ENCODE results near the gene CFLAR.
"Not testable (repeated sequence)": the region's sequence is repeated elsewhere in the genome, so short reads cannot be mapped to it uniquely, and the experiment has no call there.

The CFLAR gene

DNA sequence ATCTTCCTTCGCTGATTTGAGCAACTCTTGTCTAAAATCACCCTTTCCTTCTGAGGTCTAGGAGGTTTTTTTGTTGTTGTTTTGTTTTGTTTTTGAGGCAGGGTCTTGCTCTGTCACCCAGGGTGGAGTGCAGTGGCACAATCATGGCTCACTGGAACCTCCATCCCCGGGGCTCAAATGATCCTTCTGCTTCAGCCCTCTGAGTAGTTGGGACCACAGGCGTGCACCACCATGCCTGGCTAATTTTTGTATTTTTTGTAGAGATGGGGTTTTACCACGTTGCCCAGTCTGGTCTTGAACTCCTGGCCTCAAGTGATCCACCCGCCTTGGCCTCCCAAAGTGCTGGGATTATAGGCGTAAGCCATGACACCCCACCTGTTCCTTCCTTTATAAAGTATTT, 68.3 kb downstream of the CFLAR start:
- DNase-seq = not testable (repeated sequence)

DNA sequence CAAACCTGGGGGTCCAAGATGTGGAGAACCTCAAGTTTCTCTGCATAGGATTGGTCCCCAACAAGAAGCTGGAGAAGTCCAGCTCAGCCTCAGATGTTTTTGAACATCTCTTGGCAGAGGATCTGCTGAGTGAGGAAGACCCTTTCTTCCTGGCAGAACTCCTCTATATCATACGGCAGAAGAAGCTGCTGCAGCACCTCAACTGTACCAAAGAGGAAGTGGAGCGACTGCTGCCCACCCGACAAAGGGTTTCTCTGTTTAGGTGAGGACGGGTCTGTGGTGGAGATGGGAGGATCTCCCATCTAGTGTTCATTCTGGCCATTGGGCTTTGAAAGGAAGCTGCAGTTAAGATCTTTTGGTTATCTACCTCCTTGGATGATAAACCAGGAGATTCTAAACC, 69.9 kb downstream of the CFLAR start:
- no peak for DNase-seq

DNA sequence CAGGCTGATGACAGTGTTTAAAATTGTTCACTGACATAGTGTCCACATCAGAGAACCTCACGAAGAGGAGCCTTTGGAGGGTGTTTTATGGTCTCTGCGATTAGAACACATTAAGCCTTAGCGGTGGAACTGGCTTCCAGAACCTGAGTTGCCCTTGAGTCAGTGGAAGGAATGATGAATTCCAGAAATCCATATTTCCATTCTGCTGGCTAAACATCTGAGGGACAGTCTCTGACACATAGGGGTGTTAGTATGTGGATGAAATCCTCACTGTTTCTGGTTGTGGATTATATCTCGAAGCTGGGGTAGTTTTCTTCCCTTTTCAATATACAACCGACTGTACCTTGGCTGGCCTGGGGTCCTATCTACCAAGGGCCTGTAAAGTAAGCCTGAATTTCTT, 71.0 kb downstream of the CFLAR start:
- DNase-seq = no peak

DNA sequence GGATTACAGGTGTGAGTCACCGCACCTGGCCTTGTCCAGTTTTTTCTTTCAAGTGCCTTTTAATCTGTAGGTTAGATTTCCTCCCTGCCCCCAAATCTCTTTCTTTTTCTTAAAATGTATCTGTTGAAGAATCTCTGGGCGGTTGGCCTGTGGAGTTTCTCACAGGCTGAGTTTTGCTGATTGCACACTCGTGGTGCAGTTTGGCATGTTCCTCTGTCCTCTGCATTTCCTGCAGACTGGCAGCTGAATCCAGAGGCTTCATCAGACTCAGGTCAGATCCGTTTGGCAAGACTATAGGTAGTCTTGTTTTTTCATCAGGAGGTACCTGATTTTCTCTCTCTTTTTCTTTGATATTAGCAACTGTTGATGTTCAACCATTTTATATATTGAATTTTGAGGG, 72.5 kb downstream of the CFLAR start:
- no peak for DNase-seq

DNA sequence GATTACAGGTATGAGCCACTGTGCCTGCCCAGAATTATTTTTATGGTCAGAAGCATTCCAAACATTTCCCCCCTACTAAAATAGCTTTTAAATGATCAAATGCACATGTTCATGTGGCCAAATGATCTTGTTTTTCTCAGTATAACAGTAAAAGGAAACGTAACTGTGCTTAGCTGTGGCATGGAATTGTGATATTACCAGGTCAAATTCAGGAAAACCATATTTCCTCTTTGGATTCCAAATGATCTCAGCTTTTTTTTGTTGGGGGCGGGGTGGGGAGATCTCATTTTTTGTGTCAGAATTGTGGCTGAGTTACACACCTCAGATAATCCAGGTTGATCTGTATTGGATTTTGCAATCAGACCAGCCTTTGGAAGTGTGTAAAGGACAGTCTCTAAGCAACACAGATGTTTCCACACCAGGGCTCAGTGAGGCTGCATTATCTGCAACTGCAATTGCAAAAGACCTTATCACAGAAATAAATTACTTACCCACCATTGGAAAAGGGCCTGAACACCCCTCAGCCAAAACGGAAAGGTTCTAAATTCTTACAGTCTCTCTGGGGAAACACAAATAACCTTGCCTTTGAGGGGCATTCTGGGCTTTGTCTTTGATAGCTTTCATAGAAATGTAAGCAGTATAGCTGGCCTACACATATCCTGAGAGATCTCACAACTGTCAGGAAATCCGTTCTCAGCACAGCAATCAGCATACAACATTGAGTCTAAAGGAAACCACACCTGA, 75.3 kb downstream of the CFLAR start:
- DNase-seq = no peak

DNA sequence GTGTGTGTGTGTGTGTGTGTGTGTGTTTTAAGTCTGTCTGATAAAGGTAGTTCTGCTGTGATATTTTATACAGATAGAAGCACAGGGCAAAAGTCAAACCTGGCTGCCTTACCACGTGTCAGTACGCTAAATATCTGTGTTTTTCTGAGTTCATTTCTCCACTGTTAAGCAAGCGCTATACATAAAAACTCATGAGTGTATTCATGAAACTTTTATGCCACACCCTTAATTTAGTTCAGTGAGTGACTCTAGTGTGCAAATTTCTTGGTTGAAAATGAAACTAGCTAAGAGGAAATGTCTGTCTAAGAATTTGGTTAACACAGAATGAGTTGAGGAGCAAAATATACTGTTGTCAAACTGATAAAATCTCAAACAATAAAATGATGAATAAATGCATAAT, 78.1 kb downstream of the CFLAR start:
- no peak for DNase-seq

DNA sequence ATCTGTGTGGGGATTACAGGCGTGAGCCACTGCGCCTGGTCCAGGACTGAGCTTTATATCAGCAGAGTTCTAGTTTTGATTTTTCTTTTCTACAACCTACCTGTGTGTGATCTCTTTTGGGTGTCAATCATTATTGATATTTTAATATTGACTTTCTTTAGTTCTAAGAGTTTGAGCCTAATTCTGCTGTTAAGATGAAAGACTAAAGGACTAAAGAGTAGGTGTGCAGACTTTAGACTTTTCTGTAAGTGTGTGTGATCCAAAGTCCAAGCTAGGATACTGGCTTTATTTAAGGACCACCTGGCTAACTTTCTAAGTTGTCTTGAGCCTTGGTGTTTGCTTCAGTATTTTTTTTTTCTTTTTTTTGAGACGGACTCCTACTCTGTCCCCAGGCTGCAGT, 79.4 kb downstream of the CFLAR start:
- DNase-seq = no peak

DNA sequence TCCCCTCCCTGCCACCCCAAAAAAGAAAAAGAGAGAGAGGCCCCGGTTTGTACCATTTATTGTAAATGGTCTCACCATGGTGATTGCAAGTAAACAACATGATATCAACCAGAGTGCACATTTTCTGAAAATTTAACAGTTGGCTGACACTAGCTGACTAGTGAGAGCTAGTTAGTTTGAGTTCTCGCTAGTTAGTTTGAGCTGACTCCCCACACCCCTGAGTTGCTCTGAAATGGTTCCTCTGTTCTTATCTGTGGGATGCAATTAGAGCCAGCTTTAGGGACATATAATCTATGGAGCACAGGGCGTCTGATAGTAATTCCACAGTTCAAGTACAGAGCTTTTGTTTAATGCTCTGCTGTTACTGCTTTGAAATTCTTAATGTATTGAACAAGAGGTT, 80.0 kb downstream of the CFLAR start:
- DNase-seq = no peak

DNA sequence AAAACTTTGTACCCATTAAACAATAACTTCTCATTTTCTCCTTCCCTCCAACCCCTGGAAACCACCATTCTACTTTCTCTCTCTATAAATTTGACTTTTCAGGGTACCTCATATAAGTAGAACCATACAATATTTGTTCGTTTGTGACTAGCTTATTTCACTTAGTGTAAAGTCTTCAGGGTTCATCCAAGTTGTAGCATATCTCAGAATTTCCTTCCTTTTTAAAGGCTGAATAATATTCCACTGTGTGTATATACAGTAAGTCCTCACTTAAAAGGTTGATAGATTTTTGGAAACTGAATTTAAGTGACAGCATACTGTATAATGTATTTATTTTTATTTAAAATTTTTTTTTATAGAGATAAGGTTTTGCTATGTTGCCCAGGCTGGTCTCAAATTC, 80.8 kb downstream of the CFLAR start:
- DNase-seq = no peak

DNA sequence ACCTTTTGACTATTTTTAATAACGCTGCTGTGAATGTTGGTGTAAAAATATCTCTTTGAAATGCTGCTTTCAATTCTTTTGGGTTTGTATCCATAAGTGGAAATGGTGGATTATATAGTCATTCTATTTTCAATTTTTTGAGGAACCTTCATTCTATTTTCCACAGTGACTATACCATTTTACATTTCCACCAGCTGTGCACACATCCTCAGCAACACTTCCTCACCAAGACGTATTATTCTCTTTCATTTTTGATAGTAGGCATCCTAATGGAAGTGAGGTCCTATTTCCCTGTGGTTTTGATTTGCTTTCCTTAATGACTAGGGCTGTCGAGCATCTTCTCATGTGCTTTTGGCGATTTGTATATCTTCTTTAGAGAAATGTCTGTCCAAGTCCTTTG, 81.8 kb downstream of the CFLAR start:
- no peak for DNase-seq

DNA sequence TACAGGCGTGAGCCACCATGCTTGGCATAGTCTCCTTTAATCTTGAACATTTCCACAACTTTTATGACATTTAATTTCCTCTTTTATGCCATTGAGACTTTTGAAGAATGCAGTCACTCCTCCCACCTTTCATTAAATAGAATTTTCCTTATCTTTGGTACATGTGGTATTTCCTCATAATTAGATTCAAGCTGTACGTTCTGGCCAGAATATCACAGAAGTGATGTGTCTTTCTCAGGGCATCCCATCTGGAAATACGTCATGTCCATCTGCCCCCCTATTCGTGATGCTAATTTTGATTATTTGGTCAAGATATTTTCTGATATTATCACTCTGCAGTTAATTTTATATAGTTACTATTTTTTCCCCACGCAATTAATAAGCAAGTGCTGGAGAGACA, 83.9 kb downstream of the CFLAR start:
- DNase-seq = no peak

DNA sequence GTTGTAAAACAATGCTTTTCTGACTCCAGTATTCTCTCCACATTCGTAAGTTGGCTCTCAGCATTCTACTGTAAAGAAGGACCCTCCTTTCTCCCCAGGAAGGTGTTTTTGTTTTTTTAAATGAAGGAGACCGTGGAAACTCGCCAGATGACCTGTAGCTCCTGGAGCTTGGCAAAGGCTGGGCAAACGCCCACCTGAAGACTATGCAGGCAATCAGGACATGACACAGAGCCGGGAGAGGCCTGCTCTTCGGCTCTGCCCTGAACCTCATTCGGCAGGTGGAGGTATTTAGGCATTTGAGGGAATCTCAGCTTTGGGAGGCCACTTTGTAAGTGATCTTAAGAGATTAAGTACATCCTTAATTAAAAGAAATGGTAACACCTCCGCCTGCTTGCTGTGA, 84.4 kb downstream of the CFLAR start:
- no peak for DNase-seq

DNA sequence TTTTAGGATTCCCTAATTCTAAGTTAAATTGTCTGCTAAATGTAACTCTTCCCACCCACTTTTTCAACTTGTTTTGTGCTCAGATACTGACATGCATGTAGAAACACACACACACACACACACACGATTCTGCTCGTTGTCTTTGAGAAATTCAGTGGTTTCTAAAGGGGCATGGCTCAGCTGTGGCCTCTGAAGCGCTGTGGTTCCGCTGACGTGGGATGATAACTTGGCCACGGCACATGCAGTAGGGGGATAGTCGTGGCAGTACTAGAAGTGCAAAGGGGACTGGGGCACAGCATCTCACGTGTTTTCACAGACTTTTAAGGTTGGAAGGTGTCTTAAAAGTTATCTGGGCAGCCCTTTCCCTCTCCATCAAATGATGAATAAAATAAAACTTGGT, 85.4 kb downstream of the CFLAR start:
- DNase-seq = no peak

DNA sequence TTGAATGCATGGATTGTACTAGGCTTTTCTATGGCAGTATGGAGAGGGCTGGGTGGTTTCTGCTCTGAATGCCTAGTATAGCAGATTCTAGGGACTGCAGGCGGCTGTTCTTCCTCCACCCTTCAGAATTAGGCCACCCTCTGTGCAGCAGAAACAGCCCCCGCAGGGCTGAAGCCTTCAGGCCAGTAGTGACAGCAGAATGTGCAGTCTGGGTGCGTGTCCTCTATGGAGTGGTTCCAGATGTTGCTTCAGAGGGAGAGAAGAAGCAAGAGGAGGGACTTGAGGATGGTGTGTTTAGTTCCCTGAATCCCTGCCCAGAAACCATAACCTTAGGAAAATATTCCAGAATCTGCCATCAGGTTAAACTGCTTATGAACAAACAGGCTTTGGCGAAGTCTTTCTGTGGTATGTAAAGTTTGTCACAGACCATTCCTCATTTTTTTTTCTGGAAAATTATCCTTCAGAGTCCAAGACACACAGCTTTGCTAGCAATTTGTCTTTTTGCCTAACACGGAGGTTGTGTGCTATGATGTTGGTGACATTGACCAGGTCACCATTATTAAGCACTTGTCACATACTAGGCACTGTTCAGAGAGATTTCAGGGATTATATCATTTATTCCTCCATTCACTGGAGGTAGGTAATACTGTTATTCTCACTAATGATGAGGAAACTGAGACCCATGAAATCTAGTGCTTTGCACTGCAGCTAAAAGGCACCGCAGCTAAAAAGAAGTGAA, 88.1 kb downstream of the CFLAR start:
- DNase-seq = no peak

DNA sequence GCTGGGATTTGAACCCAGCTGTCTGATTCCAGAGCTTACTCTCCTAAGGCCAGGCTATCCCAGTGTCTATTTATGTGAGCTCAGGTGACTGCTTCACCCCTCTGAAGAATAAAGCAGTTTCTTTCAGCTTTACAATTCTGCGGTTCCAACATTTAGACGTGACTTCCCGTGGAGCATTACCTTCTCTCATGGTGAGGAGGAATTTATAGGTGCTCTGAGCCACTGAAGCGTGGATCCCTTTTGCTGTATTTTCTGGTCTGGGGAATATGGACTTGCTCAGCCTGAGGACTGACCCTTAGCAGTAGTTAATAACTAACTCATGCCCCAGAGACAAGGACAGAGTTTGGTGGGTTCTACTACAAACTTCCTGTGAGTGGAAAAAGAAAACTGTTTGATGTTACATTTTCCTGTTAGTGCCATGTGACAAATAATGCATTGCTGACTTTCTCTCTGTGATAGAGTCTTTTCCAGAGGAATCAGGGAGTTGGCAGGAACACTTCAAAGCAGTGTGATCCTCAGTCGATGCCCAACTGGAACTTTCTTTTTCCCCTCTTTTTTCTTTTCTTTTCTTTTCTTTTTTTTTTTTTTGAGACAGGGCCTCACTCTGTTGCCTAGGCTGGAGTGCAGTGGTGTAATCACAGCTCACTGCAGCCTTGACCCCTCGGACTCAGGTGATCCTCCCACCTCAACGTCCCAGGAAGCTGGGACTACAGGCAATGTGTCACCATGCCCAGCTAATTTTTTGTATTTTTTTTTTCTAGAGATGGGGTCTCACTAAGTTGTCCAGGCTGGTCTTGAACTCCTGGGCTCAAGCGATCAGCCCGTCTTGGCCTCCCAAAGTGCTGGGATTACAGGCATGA, 88.9 kb downstream of the CFLAR start:
- no peak for DNase-seq

DNA sequence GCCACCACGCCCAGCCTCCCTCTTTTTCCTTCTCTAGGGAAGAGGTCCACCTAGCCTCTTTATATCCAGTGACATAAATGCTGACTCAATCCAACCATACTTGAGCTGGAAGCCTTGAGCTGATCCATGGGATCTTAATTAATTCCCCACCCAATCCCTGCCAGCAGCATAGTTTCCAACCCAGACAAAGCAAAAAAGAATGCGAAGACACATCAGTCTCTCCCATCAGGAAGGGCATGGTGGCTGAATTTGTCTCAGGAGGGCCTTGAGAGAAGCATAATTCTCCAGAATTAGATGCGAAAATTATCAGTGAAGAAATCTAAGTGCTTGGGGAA, 89.5 kb downstream of the CFLAR start:
- no peak for DNase-seq

DNA sequence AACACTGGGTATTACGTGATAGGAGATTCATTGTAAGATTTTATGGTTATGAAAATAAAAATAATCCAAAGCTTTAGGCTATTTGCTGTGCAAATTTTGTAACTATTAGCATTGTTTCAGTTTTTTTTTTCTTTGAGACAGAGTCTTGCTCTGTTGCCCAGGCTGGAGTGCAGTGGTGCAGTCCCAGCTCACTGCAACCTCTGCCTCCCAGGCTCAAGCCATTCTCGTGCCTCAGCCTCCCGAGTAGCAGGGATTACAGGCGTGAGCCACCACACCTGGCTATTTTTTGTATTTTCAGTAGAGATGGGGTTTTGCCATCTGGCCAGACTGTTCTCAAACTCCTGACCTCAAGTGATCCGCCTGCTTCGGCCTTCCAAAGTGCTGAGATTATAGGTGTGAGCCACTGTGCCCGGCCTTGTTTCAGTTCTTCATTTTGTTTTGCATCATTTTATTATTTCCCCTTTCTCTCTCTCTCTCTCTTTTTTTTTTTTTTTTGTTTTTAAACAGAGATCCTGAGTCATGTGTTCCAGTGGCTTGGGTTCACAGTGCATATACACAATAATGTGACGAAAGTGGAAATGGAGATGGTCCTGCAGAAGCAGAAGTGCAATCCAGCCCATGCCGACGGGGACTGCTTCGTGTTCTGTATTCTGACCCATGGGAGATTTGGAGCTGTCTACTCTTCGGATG, 92.7 kb downstream of the CFLAR start:
- DNase-seq = no peak

DNA sequence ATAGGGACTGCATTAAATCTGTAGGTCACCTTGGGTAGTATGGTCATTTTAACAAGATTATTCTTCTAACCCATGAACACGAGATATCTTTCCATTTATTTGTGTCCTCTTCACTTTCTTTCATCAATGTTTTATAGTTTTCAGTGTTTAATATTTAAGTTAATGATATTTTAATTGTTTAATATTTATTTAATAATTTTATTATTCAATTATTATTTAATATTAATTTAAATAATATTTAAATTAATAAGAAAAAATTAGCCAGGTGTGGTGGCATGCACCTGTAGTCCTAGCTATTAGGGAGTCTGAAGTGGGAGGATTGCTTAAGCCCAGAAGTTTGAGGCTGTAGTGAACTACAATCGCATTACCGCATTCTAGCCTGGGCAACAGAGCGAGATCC, 100.0 kb downstream of the CFLAR start:
- DNase-seq = no peak

DNA sequence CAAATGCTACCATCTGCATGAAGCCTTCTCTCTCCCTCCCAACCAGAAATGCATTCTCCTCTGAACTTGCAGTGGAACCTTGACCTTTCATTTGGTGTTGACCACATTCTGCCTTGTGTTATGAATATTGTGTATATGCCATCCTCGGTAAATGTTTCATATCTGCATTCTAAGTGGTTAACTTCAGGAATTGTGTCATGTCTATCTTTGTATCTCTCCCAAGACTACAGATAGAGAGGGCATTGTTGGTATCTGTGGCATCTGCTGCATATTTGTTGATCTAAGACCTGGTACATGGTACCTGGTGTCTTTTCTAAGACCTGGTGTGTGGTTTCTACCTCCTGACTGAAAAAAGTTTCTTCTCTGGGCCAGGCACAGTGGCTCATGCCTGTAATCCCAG, 101.0 kb downstream of the CFLAR start:
- no peak for DNase-seq

DNA sequence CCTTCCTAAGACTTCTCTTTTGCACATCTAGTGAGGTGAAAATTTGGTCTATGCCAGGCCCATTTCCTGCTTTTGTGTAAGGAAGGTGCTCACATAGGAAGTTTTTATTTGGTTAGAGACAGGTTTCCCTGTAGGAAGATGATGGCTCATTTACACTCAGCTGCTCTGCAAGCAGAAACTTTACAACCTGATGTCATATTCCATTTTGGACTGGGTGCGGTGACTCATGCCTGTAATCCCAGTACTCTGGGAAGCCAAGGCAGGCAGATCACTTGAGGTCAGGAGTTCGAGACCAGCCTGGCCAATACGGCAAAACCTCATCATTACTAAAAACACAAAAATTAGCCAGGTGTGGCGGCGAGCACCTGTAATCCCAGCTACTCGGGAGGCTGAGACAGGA, 102.8 kb downstream of the CFLAR start:
- no peak for DNase-seq

DNA sequence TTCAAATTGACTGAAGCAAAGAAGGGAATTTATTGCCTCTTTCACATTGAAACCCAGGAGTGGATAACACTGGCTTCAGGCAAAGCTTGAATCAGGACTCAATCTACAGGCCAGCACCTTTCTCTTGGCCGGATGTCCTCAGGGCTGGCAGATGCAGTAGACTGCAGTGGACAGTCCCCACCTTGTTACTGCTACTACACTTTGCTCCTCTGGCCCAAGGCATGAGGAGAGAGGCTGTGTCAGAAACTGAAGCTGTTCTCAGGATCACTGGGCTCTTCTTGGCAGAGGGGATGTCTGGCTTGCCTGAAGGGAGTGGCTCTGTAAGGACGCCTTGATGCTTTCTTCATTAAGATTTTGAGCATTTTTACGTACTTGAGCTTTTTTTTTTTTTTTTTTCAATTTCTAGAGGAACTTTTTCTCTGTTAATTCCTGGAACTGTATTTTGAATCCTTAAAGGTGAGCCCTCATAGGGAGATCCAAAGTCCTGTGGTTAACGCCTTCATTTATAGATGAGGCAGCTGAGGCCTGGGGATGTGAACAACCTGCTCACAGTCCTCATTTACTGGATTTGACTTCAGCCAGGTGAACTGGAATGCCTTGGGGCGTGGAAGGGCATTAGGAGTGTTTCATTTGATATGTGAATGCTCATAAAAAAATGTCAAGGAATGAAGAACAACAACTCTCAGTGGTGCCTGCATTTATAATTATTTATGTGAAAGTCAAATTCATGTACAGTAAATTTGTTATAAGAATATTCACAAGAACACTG, 103.5 kb downstream of the CFLAR start:
- no peak for DNase-seq

DNA sequence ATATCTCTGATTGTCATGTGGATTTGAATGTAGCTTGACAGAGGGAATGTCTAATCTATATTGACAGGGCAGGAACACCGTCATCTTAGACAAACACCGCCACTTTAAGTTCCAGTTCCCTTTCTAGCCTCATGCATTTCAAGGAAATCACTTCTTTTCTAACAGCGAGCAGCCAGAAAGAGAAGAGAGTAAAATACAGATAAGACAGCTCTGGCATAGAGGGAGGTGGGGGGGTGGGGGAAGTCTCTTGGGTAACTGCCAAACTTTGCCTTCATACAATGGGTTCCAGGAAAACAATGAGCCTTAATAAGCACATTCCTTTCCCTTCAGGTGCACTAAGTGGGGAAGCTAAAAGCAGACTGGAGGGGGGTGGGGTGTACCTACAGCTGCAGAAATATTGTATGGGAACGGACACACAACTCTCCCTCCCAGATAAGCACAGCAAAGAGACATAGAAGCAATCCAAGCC, 104.2 kb downstream of the CFLAR start:
- DNase-seq = no peak

All from NCI-H446 treated with DMSO at 0.1 percent for 48 hours (cell line).